Endothelial cell of umbilical vein (primary cell): ENCODE results near the gene FYB2.

Experiments used
- CTCF ChIP-seq, 2 donors: IDR thresholded peaks; 1 replicate in 1 of 2; 2 replicates in 1 of 2; pipeline ENCODE4 v1.5.1; 2011; ENCODE audit warnings: low read length in 2 of 2, mild to moderate bottlenecking in 2 of 2, moderate library complexity in 2 of 2, control low read depth in 1 of 2, inconsistent platforms in 1 of 2, low read depth in 1 of 2; ENCODE audit not compliant: insufficient read depth in 1 of 2; ENCODE audit errors: extremely low read depth in 1 of 2
- EZH2 ChIP-seq: IDR thresholded peaks from 2 replicates; pipeline ENCODE4 v1.6.1; 2012; ENCODE audit warnings: borderline replicate concordance, low read depth, mild to moderate bottlenecking, moderate library complexity, low read length, inconsistent platforms; ENCODE audit not compliant: severe bottlenecking
- FOS ChIP-seq: IDR thresholded peaks from 2 replicates; pipeline ENCODE4 v1.6.1; 2011; ENCODE audit warnings: mild to moderate bottlenecking, low read length, moderate library complexity, borderline replicate concordance; ENCODE audit not compliant: insufficient read depth
- GATA2 ChIP-seq: IDR thresholded peaks from 2 replicates; pipeline ENCODE4 v1.7.0; 2011; ENCODE audit warnings: low read depth, mild to moderate bottlenecking, moderate library complexity, mixed read lengths, low read length; ENCODE audit not compliant: insufficient read length, insufficient read depth
- JUN ChIP-seq: IDR thresholded peaks from 2 replicates; pipeline ENCODE4 v1.6.1; 2011; ENCODE audit warnings: borderline replicate concordance, low read depth; ENCODE audit not compliant: insufficient read length, insufficient read depth
- MAX ChIP-seq: IDR thresholded peaks from 2 replicates; pipeline ENCODE4 v1.6.1; 2011; ENCODE audit not compliant: insufficient read depth, insufficient read length
- MYC ChIP-seq: IDR thresholded peaks from one replicate; pipeline ENCODE4 v1.6.1; 2011; ENCODE audit warnings: mild to moderate bottlenecking, low read depth, low read length
- POLR2A ChIP-seq: IDR thresholded peaks from 2 replicates; pipeline ENCODE4 v1.6.1; 2012; ENCODE audit warnings: low read depth, mild to moderate bottlenecking, control low read depth, low read length
- POLR2AphosphoS5 ChIP-seq: IDR thresholded peaks from 2 replicates; pipeline ENCODE4 v1.6.1; 2012; ENCODE audit warnings: low read depth, mild to moderate bottlenecking, control low read depth, low read length, moderate library complexity; ENCODE audit not compliant: insufficient read depth

GRCh38 chr1:56790036-56790435 lies 29.2 kb downstream of the FYB2 start:
- TF ChIP-seq POLR2AphosphoS5 (no peak), CTCF (IDR thresholded peaks at IDR 0.05; ENCODE audit: extremely low read depth in 1 of 2, insufficient read depth in 1 of 2, low read depth in 1 of 2, low read length in 2 of 2) (no peak), POLR2A (no peak), MYC (no peak), EZH2 (no peak), JUN (no peak), MAX (no peak), FOS (no peak), GATA2 (no peak)
